Activated CD4-positive, alpha-beta T cell treated with anti-CD3 and anti-CD28 coated beads, Interleukin-2, Interleukin-4, amounts not matched to agents 100 ng/mL and 50 ng/mL, durations not matched to agents 16 hours and 8 hours (primary cell): Measurements from ENCODE around the gene TUBG2.

ENCODE experiments used
- DNase-seq: peaks from one replicate; pipeline ENCODE4 v3.0.0-alpha.2; 2020; ENCODE audit warnings: low spot score

TUBG2 gene

GRCh38 chr17:42677012-42677857, 18.2 kb downstream of the TUBG2 start:
- peak; percentile 99 for DNase-seq

- DNase-seq: peak; percentile 69
Observed at GRCh38 chr17:42677921-42678781, 19.1 kb downstream of the TUBG2 start.

GRCh38 chr17:42678951-42679491, 19.9 kb downstream of the TUBG2 start:
- peak; percentile 61 for DNase-seq

GRCh38 chr17:42679492-42680330, 20.6 kb downstream of the TUBG2 start:
- DNase-seq: peak; percentile 73

GRCh38 chr17:42680331-42680808, 21.3 kb downstream of the TUBG2 start:
- DNase-seq: no peak

- no peak for DNase-seq
Observed at GRCh38 chr17:42681976-42682721, 23.1 kb downstream of the TUBG2 start, which contains the start of gene CNTNAP1. Gene CNTNAP1 (plus strand): TSS chr17:42682531. CDS start chr17:42682830, 299 bp downstream.

GRCh38 chr17:42682722-42683403, 23.8 kb downstream of the TUBG2 start:
- DNase-seq: no peak

- no peak for DNase-seq
Observed at GRCh38 chr17:42683407-42684034, 24.4 kb downstream of the TUBG2 start.

GRCh38 chr17:42684929-42685556, 26.0 kb downstream of the TUBG2 start:
- DNase-seq: no peak

- no peak for DNase-seq
Observed at GRCh38 chr17:42685831-42686230, 26.7 kb downstream of the TUBG2 start.

GRCh38 chr17:42686520-42687128, 27.5 kb downstream of the TUBG2 start:
- no peak for DNase-seq

GRCh38 chr17:42687707-42688320, 28.7 kb downstream of the TUBG2 start:
- DNase-seq: no peak

GRCh38 chr17:42690596-42690995, 31.5 kb downstream of the TUBG2 start:
- no peak for DNase-seq

GRCh38 chr17:42691021-42691545, 32.0 kb downstream of the TUBG2 start:
- DNase-seq: no peak

GRCh38 chr17:42692489-42692888, 33.4 kb downstream of the TUBG2 start:
- no peak for DNase-seq

- no peak for DNase-seq
Observed at GRCh38 chr17:42694524-42694923, 35.4 kb downstream of the TUBG2 start.

GRCh38 chr17:42695500-42695899, 36.4 kb downstream of the TUBG2 start:
- no peak for DNase-seq
